NCI-H1105 (cell line): ENCODE data around the gene EARS2.
"Not testable (repeated sequence)": the region's sequence is repeated elsewhere in the genome, so short reads cannot be mapped to it uniquely, and the experiment has no call there.

Experiments used
- DNase-seq: peaks from one replicate; lab custom pipeline; 2025; lab: John Stamatoyannopoulos, UW

Gene EARS2

GRCh38 chr16:23505671-23506605 lies 51.2 kb downstream of the EARS2 start:
- no peak for DNase-seq

- DNase-seq = no peak
These were observed 51.9 kb downstream of the EARS2 start for GRCh38 chr16:23505180-23505665.

GRCh38 chr16:23504453-23505179 lies 52.5 kb downstream of the EARS2 start:
- DNase-seq = no peak

GRCh38 chr16:23504076-23504452 lies 53.1 kb downstream of the EARS2 start:
- no peak for DNase-seq

- no peak for DNase-seq
These were observed 54.7 kb downstream of the EARS2 start for GRCh38 chr16:23502466-23502865.

GRCh38 chr16:23501291-23501690 lies 55.9 kb downstream of the EARS2 start:
- DNase-seq = no peak

GRCh38 chr16:23500862-23501225 lies 56.3 kb downstream of the EARS2 start:
- no peak for DNase-seq

GRCh38 chr16:23500212-23500861 lies 56.8 kb downstream of the EARS2 start:
- DNase-seq = no peak

GRCh38 chr16:23499801-23500200 lies 57.3 kb downstream of the EARS2 start:
- DNase-seq = no peak

GRCh38 chr16:23498863-23499262 lies 58.3 kb downstream of the EARS2 start:
- no peak for DNase-seq

- no peak for DNase-seq
These were observed 59.6 kb downstream of the EARS2 start for GRCh38 chr16:23497543-23497868.

- DNase-seq = no peak
These were observed 60.2 kb downstream of the EARS2 start for GRCh38 chr16:23496821-23497542.

- DNase-seq = no peak
These were observed 61.5 kb downstream of the EARS2 start for GRCh38 chr16:23495671-23496070.

GRCh38 chr16:23494188-23494587 lies 63.0 kb downstream of the EARS2 start:
- DNase-seq = no peak

- DNase-seq = no peak
These were observed 65.4 kb downstream of the EARS2 start for GRCh38 chr16:23491490-23492391.

- no peak for DNase-seq
These were observed 70.7 kb downstream of the EARS2 start for GRCh38 chr16:23486480-23486879.

GRCh38 chr16:23485841-23486240 lies 71.3 kb downstream of the EARS2 start:
- no peak for DNase-seq

GRCh38 chr16:23485257-23485614 lies 71.9 kb downstream of the EARS2 start:
- DNase-seq = no peak

- DNase-seq = no peak
These were observed 72.5 kb downstream of the EARS2 start for GRCh38 chr16:23484510-23485256.

- DNase-seq = not testable (repeated sequence)
These were observed 73.7 kb downstream of the EARS2 start for GRCh38 chr16:23483492-23483891.
